Stimulated activated CD4-positive, alpha-beta T cell treated with anti-CD3 and anti-CD28 coated beads, TNF-alpha, amount 100 ng/mL, for 48 hours (primary cell): ENCODE data around the gene ERP27.

ENCODE experiments used
- DNase-seq, 3 donors: peaks; one replicate each; pipeline ENCODE4 v3.0.0-alpha.2; 2020; ENCODE audit warnings: low read depth in 3 of 3

ERP27 gene

GRCh38 chr12:14938301-14938700 lies at the start of gene ERP27:
ERP27 (minus strand) TSS chr12:14938537; CDS start chr12:14938508, 29 bp downstream.
- DNase-seq: no peak

DNA sequence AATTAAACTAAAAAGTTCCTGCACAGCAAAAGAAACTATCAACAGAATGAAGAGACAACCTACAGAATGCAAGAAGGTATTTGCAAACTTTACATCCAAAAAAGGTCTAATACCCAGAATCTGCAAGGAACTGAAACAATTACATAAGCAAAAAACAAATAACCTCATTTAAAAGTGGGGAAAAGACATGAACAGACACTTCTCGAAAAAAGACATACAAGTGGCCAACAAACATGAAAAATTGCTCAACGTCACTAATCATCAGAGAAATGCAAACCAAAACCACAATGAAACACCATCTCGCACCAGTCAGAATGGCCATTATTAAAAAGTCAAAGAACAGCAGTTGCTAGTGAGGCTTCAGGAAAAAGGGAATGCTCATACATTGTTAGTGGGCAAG lies 49.7 kb upstream of the ERP27 start:
- DNase-seq: no peak

GRCh38 chr12:14986449-14986848 lies 48.1 kb upstream of the ERP27 start:
- DNase-seq: no peak

DNA sequence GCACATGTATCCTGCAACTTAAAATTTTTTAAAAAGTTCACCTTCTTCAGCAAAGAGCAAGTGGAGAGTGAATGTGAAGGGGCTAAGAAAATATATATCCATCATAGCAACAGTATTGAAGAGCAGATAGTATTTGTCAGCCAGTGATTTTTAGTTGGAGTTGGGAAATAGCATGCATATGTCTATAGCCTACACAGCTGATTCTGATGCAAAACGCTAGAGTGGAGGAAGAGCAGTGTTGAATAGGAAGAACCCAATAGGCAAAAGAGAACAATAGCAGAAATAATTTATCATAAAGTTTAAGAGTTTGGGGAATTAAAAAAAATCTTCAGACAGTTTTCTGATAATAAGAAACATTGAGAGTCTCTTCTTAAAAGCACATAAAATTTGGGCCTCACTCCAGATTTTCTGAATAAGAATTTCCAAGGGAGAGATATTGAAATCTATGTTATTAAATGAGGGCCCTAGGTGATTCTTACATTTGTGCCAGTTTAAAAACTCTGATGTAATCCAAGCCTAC lies 46.5 kb upstream of the ERP27 start:
- DNase-seq: no peak

- no peak for DNase-seq
Measured at GRCh38 chr12:14984036-14984435, 45.7 kb upstream of the ERP27 start.

DNA sequence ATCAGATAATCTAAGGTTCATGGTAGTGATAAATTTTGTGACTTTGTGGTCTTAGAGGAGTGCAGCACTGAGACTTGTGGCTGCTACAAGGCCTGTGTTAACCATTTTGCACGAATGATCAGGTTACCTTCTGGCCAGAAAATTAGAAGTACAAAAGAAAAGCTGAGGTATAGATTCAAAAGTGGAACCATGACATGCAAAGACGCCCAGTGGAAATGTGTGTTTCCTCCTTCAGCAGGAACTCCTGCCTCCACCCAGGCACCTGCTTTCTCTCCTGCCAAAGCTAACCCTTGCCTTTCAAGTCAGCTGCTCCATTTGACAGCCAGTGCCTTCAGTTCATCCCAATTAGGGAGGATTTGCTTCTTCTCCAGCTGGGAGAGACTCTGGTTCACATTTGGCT lies 44.7 kb upstream of the ERP27 start:
- no peak for DNase-seq

DNA sequence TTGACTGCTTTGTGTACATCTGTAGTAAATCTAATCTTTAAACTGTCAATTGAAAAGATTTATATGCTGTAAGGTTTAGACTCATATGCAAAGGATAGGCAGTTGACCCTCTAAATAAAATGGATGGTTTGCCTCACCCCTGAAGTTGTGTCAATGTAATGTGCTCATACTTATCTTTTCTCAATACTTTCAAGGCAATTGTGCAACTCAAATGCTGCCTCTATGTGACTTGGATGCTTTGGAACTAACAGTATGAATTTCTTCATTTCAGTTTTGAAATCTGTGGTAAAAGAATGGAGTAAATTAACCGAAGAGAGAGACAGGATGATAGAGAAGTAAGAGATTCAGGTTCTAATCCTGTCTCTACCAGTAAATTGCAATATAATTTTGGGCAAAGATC lies 44.2 kb upstream of the ERP27 start:
- DNase-seq: no peak

- no peak for DNase-seq
Measured at GRCh38 chr12:14981049-14981448, 42.7 kb upstream of the ERP27 start.

GRCh38 chr12:14979468-14979867 lies 41.1 kb upstream of the ERP27 start:
- DNase-seq: no peak

GRCh38 chr12:14976658-14977057 lies 38.3 kb upstream of the ERP27 start:
- no peak for DNase-seq

- DNase-seq: no peak
Measured at GRCh38 chr12:14975457-14975856, 37.1 kb upstream of the ERP27 start.

DNA sequence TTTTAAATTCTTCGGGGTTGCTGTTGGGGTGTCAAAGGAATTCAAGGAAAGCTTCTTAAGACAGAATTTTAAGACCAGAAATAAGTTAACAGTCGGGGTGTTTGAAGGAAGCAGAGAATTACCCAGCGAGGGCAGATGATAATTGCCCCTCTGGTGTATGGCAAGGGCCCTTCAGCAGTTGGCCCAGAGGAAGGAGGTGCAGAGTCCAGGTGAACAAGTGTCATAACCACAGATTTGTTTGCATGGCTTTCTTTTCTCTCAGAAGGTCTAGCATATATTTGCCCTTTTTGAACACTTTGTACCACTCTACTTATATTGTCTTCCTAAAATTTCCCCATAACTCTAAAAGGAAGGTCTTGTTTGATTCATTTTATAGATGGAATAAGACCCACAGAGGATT lies 36.3 kb upstream of the ERP27 start:
- DNase-seq: no peak

DNA sequence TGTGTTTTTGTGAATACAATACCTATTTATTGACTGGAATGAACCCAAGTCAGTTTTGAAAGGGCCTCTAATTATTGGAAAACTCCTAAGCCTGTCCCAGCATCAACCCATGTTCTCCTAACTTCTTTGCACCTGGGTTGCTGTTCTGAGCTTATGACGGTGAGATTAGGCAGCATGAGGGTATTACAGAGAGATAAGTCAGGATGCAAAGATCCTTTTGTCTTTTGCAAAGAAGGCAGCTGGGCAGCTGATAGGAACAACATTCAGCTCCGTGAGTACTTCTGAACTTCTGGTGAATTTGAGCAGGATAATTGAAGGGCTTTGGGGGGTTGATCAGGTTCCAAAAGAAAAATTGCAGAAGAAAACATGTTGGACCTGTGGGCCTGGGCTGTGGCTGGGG lies 34.5 kb upstream of the ERP27 start, which contains the start of gene PDE6H:
Gene PDE6H, plus strand, starts transcription at position 227 of the 400 bp plus-strand sequence. CDS start 4,971 bp downstream, outside the sequence.
- DNase-seq: no peak

GRCh38 chr12:14970473-14970872 lies 32.1 kb upstream of the ERP27 start:
- DNase-seq: no peak

DNA sequence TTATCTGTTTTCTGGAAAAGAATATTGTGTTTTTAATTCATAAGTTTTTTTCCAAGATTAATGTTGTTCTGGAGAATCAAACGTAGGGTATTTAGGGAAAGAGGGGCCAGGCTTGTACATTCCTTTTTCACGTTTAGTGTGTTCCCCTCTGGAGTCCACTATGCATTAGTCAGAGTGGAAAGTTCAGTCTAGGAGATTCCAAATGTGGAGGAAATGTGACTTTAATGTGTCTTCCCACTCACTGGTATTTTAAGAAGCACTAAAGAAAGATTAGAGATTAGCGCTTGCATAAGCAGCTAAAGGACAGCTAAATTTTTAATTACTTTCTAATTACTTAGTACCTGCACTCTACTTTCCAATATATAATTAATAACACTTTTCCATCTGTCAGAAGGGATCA lies 30.1 kb upstream of the ERP27 start:
- DNase-seq: no peak

- DNase-seq: no peak
Measured at GRCh38 chr12:14965221-14965620, 26.9 kb upstream of the ERP27 start.

GRCh38 chr12:14964406-14964805 lies 26.1 kb upstream of the ERP27 start:
- no peak for DNase-seq

GRCh38 chr12:14963520-14963919 lies 25.2 kb upstream of the ERP27 start:
- no peak for DNase-seq

DNA sequence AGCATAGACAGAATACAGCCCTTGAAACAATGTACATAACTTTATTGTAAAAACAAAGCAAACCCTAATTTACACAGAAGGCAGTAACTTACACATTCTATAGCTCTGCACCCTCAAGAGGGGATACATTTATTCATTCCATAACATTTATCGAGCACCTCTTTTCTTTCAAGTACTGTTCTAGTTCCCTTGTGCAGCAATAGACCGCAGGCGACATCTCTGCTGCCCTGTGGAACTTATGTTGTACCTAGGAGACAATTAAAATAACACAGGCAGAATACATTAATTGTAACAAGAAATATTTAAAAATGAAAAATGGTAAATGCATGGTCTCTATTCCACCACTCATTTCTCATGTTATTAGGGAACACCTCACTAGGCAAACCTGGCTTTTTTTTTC lies 24.5 kb upstream of the ERP27 start:
- no peak for DNase-seq

DNA sequence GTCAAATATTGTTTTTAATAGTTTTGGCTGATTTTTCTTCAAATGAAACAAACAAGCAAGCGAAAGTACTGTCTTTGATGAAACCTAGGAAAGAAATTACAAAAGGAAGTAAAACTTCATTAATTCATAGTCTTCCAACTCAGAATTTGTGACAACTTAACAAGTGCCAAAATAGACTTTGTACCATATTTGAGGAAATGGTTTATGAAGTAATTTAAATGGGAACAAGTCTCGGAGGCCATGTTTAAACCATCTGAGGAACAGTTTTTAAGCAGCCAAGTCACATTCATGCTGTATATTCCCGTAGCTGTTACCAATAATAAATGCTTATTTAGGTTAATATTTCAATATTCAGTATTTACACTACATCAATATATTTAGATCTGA lies 23.8 kb upstream of the ERP27 start:
- DNase-seq: no peak

DNA sequence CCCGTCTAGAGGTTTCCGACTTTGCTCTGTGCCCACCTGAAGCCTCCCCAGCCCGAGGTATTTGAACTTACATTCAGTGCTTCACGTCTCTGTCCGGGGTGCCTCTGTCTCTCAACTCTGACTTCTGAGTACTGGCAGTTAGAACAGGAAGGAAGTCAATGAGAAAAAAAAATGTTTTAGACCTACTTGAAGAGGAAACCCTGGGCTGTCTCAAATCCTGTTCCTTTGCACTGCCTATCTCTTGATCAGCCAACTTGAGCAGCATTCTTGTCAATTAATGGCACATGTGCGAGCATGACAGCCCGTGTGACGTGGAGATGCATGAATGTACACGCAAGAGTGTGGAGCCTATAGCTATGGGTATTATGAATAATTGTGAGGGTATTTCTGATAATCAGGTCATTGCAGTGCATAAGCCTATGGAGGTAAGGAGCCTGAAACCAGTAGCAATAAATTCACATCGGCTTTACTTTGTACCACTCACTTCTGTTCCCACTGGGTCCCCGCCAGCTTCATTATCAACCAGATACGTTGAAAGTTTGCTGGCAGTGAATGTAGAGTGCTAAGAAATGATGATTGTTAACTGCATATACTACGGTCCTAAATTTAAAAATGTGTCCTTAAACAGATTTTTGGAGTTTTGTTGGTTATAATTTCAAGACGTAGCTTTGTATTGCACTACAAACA lies 23.3 kb upstream of the ERP27 start, which contains the start of gene ARHGDIB:
Gene ARHGDIB, minus strand, starts transcription at position 136 of the 687 bp plus-strand sequence. CDS start 10,889 bp downstream, outside the sequence.
- DNase-seq: peak in 2 of 3 donors; percentile 61 to 70

GRCh38 chr12:14960548-14961465 lies 22.5 kb upstream of the ERP27 start:
- DNase-seq: no peak
